ENCODE data around the gene GPD1L. TPM values are rescaled to one million over a fixed set of nuclear protein-coding genes. Genes with fewer than 3 reads are reported as not detected.

Gene GPD1L
- total RNA-seq, 5 donors from 2014 or later (not counting 1 experiment from before 2014, with no cell fraction given), result 20.2 to 26.6 (median 21.1) TPM

DNA sequence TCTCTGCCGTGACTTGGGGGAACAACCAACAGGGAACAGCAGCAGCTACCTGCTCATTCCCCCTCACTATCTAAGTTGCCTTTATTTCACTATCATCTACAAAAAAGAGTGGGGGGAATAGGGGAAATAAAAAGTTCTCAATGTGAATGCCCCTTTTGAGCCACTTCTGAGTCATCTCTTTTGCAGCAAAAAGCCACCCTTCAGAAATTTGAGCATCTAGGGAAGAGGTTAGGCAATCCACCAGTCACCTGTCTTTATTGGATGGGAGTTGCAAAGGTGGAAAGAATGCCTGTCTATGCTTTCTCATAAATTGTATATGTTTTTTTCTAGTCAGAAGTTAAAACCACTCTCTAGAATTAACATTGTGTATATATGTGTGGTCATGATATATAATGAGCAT, 41.1 kb downstream of the GPD1L start:
- no peaks in the 10 kb centered on the region for H3K9me3 Mint-ChIP-seq
- ATAC-seq (replicated peaks in 1 of 4) (no peak), DNase-seq (no peak)
- ChIA-PET POLR2A (interaction anchor here in 1 of 2 donors (0.6 kb wide), 1 partner anchor 126 kb away, joined by 4 read pairs; no protein-coding TSS in a partner anchor), CTCF (no interaction called here)
- H3K4me3 ChIP-seq (ENCODE audit: control insufficient read depth in 1 of 2, extremely low read depth in 1 of 2, low read length in 1 of 2), result no peak overlapping the region
- H3K4me1 ChIP-seq (ENCODE audit: control insufficient read depth in 1 of 2, extremely low read depth in 1 of 2, insufficient read depth in 2 of 2, low read length in 2 of 2), result no peaks in the 10 kb centered on the region
- no CpG with 5 or more reads among the region's 1 CpG for WGBS (ENCODE audit: insufficient coverage)
- H3K27me3 ChIP-seq (replicated peaks in 1 of 2; ENCODE audit: control insufficient read depth in 2 of 2, extremely low read depth in 1 of 2, insufficient read depth in 2 of 2, low read length in 1 of 2), result no peaks in the 10 kb centered on the region
- H3K36me3 Mint-ChIP-seq, result peaks cover 43% of the 10 kb centered on the region
- no peak overlapping the region for H3K27ac ChIP-seq (ENCODE audit: low read length)
- no peak overlapping the region for H3K4me3 Mint-ChIP-seq
- no peaks in the 10 kb centered on the region for H3K27me3 Mint-ChIP-seq
- no peaks in the 10 kb centered on the region for H3K9me3 ChIP-seq
- H3K4me1 Mint-ChIP-seq, result peaks cover 0 to 5% (median 3%) of the 10 kb centered on the region in 3 donors
- H3K36me3 ChIP-seq (ENCODE audit: control insufficient read depth in 2 of 2, extremely low read depth in 1 of 2, insufficient read depth in 1 of 2, low read length in 1 of 2), result peaks cover 0 to 40% of the 10 kb centered on the region in 2 donors
- no peak overlapping the region for H3K27ac Mint-ChIP-seq

DNA sequence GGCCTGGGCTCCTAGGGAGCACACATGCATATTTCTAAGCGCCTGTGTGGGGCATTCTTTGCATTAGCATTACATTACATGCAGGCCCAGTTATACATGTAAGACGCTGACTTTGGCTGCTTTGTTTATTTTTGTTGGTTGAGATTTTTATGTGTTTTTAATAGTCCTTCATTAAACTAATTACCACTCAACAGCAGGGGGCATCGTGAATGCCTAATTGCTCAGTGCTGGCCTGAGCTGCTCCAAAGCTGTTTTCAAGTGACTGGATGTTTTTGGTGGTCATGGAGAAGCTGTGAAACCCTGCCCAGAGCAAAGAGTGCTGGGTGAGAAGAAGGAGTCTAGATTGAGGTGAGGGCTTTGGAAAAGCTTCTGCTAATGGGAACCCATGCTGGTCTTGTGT, 41.5 kb downstream of the GPD1L start:
- Mint-ChIP-seq H3K27ac (no peak overlapping the region), H3K27me3 (no peaks in the 10 kb centered on the region), H3K9me3 (no peaks in the 10 kb centered on the region), H3K36me3 (peaks cover 46% of the 10 kb centered on the region), H3K4me3 (no peak overlapping the region), H3K4me1 (peaks cover 0 to 5% (median 3%) of the 10 kb centered on the region in 3 donors)
- H3K27me3 ChIP-seq (replicated peaks in 1 of 2; ENCODE audit: control insufficient read depth in 2 of 2, extremely low read depth in 1 of 2, insufficient read depth in 2 of 2, low read length in 1 of 2), result no peaks in the 10 kb centered on the region
- H3K4me3 ChIP-seq (ENCODE audit: control insufficient read depth in 1 of 2, extremely low read depth in 1 of 2, low read length in 1 of 2), result no peak overlapping the region
- H3K36me3 ChIP-seq (ENCODE audit: control insufficient read depth in 2 of 2, extremely low read depth in 1 of 2, insufficient read depth in 1 of 2, low read length in 1 of 2), result peaks cover 0 to 44% of the 10 kb centered on the region in 2 donors
- H3K4me1 ChIP-seq (ENCODE audit: control insufficient read depth in 1 of 2, extremely low read depth in 1 of 2, insufficient read depth in 2 of 2, low read length in 2 of 2), result no peaks in the 10 kb centered on the region
- DNase-seq (no peak), ATAC-seq (replicated peaks in 1 of 4) (no peak)
- no CpG with 5 or more reads among the region's 3 CpGs for WGBS (ENCODE audit: insufficient coverage)
- H3K9me3 ChIP-seq, result no peaks in the 10 kb centered on the region
- H3K27ac ChIP-seq (ENCODE audit: low read length), result no peak overlapping the region
- CTCF ChIA-PET, result interaction anchor here in 1 of 2 donors (0.6 kb wide), 1 partner anchor 639 kb away, joined by 4 read pairs; no protein-coding TSS in a partner anchor
- POLR2A ChIA-PET, result interaction anchor here in 1 of 2 donors (0.6 kb wide), 1 partner anchor 126 kb away, joined by 4 read pairs; no protein-coding TSS in a partner anchor

DNA sequence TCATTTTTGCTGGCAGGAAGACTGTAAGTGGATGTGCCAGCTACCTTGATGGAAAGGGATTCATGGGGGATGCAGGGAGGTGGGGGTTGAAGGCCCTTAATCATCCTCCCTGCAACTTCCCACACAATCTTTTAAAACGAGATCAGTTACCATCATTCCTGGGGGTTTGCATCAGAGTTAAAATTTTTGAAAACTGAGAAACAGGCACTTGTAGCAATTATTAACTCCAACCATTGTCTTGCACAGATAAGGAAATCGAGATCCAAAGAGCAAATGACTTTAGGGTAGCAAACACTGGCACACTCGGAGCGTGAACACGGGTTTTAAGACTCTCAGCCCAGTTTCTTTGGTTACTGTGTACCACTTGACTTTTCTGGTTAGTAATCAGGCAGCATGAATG, 41.9 kb downstream of the GPD1L start:
- Mint-ChIP-seq H3K4me3 (no peak overlapping the region), H3K27ac (no peak overlapping the region), H3K27me3 (no peaks in the 10 kb centered on the region), H3K9me3 (no peaks in the 10 kb centered on the region), H3K36me3 (peaks cover 46% of the 10 kb centered on the region), H3K4me1 (peaks cover 0 to 5% (median 3%) of the 10 kb centered on the region in 3 donors)
- H3K27ac ChIP-seq (ENCODE audit: low read length), result no peak overlapping the region
- ChIA-PET POLR2A (interaction anchor here in 1 of 2 donors (0.6 kb wide), 1 partner anchor 127 kb away, joined by 4 read pairs; no protein-coding TSS in a partner anchor), CTCF (interaction anchor here in 1 of 2 donors (0.6 kb wide), 1 partner anchor 640 kb away, joined by 4 read pairs; no protein-coding TSS in a partner anchor)
- ATAC-seq (replicated peaks in 1 of 4) (no peak), DNase-seq (no peak)
- H3K27me3 ChIP-seq (replicated peaks in 1 of 2; ENCODE audit: control insufficient read depth in 2 of 2, extremely low read depth in 1 of 2, insufficient read depth in 2 of 2, low read length in 1 of 2), result no peaks in the 10 kb centered on the region
- no peaks in the 10 kb centered on the region for H3K9me3 ChIP-seq
- no peaks in the 10 kb centered on the region for H3K4me1 ChIP-seq (ENCODE audit: control insufficient read depth in 1 of 2, extremely low read depth in 1 of 2, insufficient read depth in 2 of 2, low read length in 2 of 2)
- no peak overlapping the region for H3K4me3 ChIP-seq (ENCODE audit: control insufficient read depth in 1 of 2, extremely low read depth in 1 of 2, low read length in 1 of 2)
- peaks cover 0 to 48% of the 10 kb centered on the region in 2 donors for H3K36me3 ChIP-seq (ENCODE audit: control insufficient read depth in 2 of 2, extremely low read depth in 1 of 2, insufficient read depth in 1 of 2, low read length in 1 of 2)
- WGBS (ENCODE audit: insufficient coverage), result 100% methylated on average over 4 of the region's 5 CpGs

DNA sequence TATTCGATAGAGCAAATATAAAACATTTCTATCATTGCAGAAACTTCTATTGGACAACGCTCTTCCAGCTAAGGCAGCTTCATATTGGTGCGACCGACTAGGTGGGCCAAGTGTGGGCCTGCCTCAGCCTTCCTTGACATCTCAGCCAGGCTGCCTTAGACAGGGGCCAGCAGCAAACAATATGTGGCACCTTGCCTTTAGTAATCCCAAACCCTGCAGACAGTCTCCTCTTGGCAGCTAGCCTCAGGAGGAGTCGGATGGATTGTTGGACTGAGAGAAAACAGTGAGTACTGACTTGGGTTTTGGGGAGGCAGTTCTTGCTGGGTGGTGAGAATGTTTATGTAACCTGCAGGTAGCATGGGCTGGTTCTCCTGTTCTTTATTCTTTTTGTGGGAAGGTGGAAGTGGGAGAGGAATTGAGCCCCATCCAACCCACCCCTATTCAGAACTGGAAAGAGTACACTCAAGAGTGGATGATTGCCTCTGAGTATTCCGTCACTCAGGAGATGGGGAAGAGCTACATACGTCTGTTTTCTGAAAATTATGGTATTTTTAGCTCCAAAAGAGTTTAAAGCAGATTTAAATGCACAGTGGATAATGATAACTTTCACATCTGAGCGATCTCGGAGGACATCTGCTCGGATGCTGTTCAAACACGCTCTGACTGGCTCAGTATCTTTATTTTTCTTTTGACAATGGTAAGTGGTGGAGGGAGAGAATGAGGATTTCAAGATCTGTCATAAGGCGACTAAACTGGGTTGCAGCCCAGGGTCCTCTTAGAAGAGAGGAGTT, 47.2 kb downstream of the GPD1L start:
- Mint-ChIP-seq H3K27ac (no peak overlapping the region), H3K9me3 (no peaks in the 10 kb centered on the region), H3K36me3 (peaks cover 45% of the 10 kb centered on the region), H3K27me3 (no peaks in the 10 kb centered on the region), H3K4me3 (no peak overlapping the region), H3K4me1 (no peaks in the 10 kb centered on the region)
- ChIA-PET POLR2A (no interaction called here), CTCF (no interaction called here)
- no peak overlapping the region for H3K4me3 ChIP-seq (ENCODE audit: control insufficient read depth in 1 of 2, extremely low read depth in 1 of 2, low read length in 1 of 2)
- 95% methylated on average over 7 of the region's 12 CpGs for WGBS (ENCODE audit: insufficient coverage)
- H3K4me1 ChIP-seq (ENCODE audit: control insufficient read depth in 1 of 2, extremely low read depth in 1 of 2, insufficient read depth in 2 of 2, low read length in 2 of 2), result no peaks in the 10 kb centered on the region
- no peaks in the 10 kb centered on the region for H3K27me3 ChIP-seq (replicated peaks in 1 of 2; ENCODE audit: control insufficient read depth in 2 of 2, extremely low read depth in 1 of 2, insufficient read depth in 2 of 2, low read length in 1 of 2)
- ATAC-seq (replicated peaks in 1 of 4), result no peak
- DNase-seq, result no peak
- peaks cover 4 to 49% of the 10 kb centered on the region in 2 donors for H3K36me3 ChIP-seq (ENCODE audit: control insufficient read depth in 2 of 2, extremely low read depth in 1 of 2, insufficient read depth in 1 of 2, low read length in 1 of 2)
- no peaks in the 10 kb centered on the region for H3K9me3 ChIP-seq
- no peak overlapping the region for H3K27ac ChIP-seq (ENCODE audit: low read length)

DNA sequence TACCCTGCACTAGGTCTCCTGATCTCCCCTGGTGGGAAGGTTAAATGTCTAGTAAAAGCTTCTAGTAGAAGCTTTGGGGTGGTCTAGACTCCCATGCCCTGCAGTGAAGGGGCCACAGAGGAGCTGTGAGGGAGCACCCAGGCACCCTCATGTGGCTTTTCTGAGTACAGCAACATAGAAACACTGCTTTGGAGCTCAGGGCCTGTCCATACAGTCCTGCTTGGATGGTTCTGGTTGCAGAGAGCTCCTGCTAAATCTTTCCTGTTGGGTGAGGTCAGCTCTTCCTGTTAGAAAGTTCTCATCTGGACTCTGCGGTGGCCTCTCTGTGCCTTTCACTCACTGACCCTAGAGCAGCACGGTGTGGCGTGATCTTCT, 47.8 kb downstream of the GPD1L start:
- Histone ChIP-seq H3K4me1 (ENCODE audit: control insufficient read depth in 1 of 2, extremely low read depth in 1 of 2, insufficient read depth in 2 of 2, low read length in 2 of 2) (no peaks in the 10 kb centered on the region), H3K27ac (ENCODE audit: low read length) (no peak overlapping the region), H3K36me3 (ENCODE audit: control insufficient read depth in 2 of 2, extremely low read depth in 1 of 2, insufficient read depth in 1 of 2, low read length in 1 of 2) (peaks cover 9 to 54% of the 10 kb centered on the region in 2 donors), H3K9me3 (no peaks in the 10 kb centered on the region), H3K27me3 (replicated peaks in 1 of 2; ENCODE audit: control insufficient read depth in 2 of 2, extremely low read depth in 1 of 2, insufficient read depth in 2 of 2, low read length in 1 of 2) (no peaks in the 10 kb centered on the region), H3K4me3 (ENCODE audit: control insufficient read depth in 1 of 2, extremely low read depth in 1 of 2, low read length in 1 of 2) (no peak overlapping the region)
- no peaks in the 10 kb centered on the region for H3K9me3 Mint-ChIP-seq
- no peak overlapping the region for H3K4me3 Mint-ChIP-seq
- ATAC-seq (replicated peaks in 1 of 4) (no peak), DNase-seq (no peak)
- ChIA-PET POLR2A (no interaction called here), CTCF (interaction anchor here in 1 of 2 donors (0.8 kb wide), 1 partner anchor 134 kb away, joined by 3 read pairs; no protein-coding TSS in a partner anchor)
- no peaks in the 10 kb centered on the region for H3K4me1 Mint-ChIP-seq
- 100% methylated on average over 3 of the region's 3 CpGs for WGBS (ENCODE audit: insufficient coverage)
- H3K36me3 Mint-ChIP-seq, result peaks cover 49% of the 10 kb centered on the region
- no peaks in the 10 kb centered on the region for H3K27me3 Mint-ChIP-seq
- H3K27ac Mint-ChIP-seq, result no peak overlapping the region

DNA sequence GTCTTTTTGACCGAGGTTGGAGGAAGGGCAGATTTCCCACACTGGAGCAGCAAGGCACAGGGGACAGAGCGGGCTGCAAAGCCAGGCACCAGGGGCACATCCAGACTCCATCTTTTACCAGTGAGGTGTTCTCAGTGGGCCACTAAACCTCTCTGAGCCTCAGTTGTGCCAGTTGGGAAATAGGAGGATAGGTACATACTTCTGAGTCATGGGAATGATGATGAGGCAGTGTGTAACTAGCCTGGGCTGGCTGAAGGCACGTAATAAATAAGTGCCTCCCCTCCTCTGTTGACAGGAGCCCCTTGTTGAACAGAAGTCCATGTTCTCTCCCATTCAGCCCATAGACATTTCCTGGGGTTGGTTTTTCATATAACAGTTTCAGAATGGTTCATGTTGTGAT, 48.7 kb downstream of the GPD1L start:
- H3K27ac ChIP-seq (ENCODE audit: low read length), result no peak overlapping the region
- Mint-ChIP-seq H3K27me3 (no peaks in the 10 kb centered on the region), H3K4me1 (no peaks in the 10 kb centered on the region), H3K4me3 (no peak overlapping the region), H3K27ac (no peak overlapping the region), H3K9me3 (no peaks in the 10 kb centered on the region), H3K36me3 (peaks cover 56% of the 10 kb centered on the region)
- H3K27me3 ChIP-seq (replicated peaks in 1 of 2; ENCODE audit: control insufficient read depth in 2 of 2, extremely low read depth in 1 of 2, insufficient read depth in 2 of 2, low read length in 1 of 2), result no peaks in the 10 kb centered on the region
- DNase-seq (no peak), ATAC-seq (replicated peaks in 1 of 4) (no peak)
- WGBS (ENCODE audit: insufficient coverage), result 100% methylated on average over 2 of the region's 3 CpGs
- H3K4me3 ChIP-seq (ENCODE audit: control insufficient read depth in 1 of 2, extremely low read depth in 1 of 2, low read length in 1 of 2), result no peak overlapping the region
- H3K4me1 ChIP-seq (ENCODE audit: control insufficient read depth in 1 of 2, extremely low read depth in 1 of 2, insufficient read depth in 2 of 2, low read length in 2 of 2), result no peaks in the 10 kb centered on the region
- CTCF ChIA-PET, result interaction anchor here in 1 of 2 donors (0.7 kb wide), 1 partner anchor 1349 kb away, joined by 3 read pairs; no protein-coding TSS in a partner anchor
- H3K9me3 ChIP-seq, result no peaks in the 10 kb centered on the region
- POLR2A ChIA-PET, result no interaction called here
- H3K36me3 ChIP-seq (ENCODE audit: control insufficient read depth in 2 of 2, extremely low read depth in 1 of 2, insufficient read depth in 1 of 2, low read length in 1 of 2), result peaks cover 9 to 62% of the 10 kb centered on the region in 2 donors

Data from T-cell (primary cell).